OCI-LY7 (cell line): ENCODE results near the gene DTYMK. TPM values are rescaled to one million over a fixed set of nuclear protein-coding genes. Genes with fewer than 3 reads are reported as not detected.

Source experiments
- BruUV-seq: library from RNA; stranded (reverse); fragments of 400-500 nt; replicated peaks from 2 replicates; lab custom pipeline; 2021; lab: Mats Ljungman, UMichigan
- CTCF ChIA-PET: fragments of 300-600 bp; sonication (Branson Sonifier 250); formaldehyde crosslinking; loops from one replicate; lab custom pipeline; 2022; ENCODE audit warnings: antibody characterized with exemption; ENCODE audit not compliant: unreplicated experiment; lab: Charles Lee
- POLR2A ChIA-PET: fragments of 300-600 bp; sonication (Branson Sonifier 250); formaldehyde crosslinking; loops from one replicate; lab custom pipeline; 2022; ENCODE audit warnings: antibody characterized with exemption; lab: Charles Lee
- DNase-seq: peaks from one replicate; pipeline ENCODE4 v3.0.0-alpha.2; 2015; ENCODE audit warnings: low spot score
- H2AFZ ChIP-seq: fragments of 200-600 bp; sonication (generic), shearing (Covaris generic); 2 replicates; pipeline ENCODE4 v1.6.1; 2014; ENCODE audit warnings: mild to moderate bottlenecking, antibody characterized with exemption, low read length, moderate library complexity
- H3K27ac ChIP-seq: fragments of 200-600 bp; sonication (generic); 2 replicates; pipeline ENCODE4 v1.5.1; 2014; ENCODE audit warnings: mixed run types, low read depth, mild to moderate bottlenecking, moderate library complexity, low read length, inconsistent platforms; ENCODE audit not compliant: poor library complexity, severe bottlenecking
- H3K36me3 ChIP-seq: fragments of 200-600 bp; sonication (generic); 2 replicates; pipeline ENCODE4 v1.6.1; 2014; ENCODE audit warnings: mild to moderate bottlenecking, antibody characterized with exemption, low read length, moderate library complexity, mixed read lengths; ENCODE audit not compliant: insufficient read depth
- H3K4me1 ChIP-seq: fragments of 200-600 bp; sonication (generic); 2 replicates; pipeline ENCODE4 v1.5.1; 2014; ENCODE audit warnings: mild to moderate bottlenecking, low read length; ENCODE audit not compliant: insufficient read depth, poor library complexity, severe bottlenecking
- H3K4me2 ChIP-seq: fragments of 200-600 bp; sonication (generic); 2 replicates; pipeline ENCODE4 v1.6.1; 2014; ENCODE audit warnings: mild to moderate bottlenecking, low read length
- H3K4me3 ChIP-seq: fragments of 200-600 bp; sonication (generic); 2 replicates; pipeline ENCODE4 v1.5.1; 2014; ENCODE audit warnings: mild to moderate bottlenecking, low read depth, low read length; ENCODE audit not compliant: poor library complexity, severe bottlenecking
- H3K79me2 ChIP-seq: fragments of 200-600 bp; sonication (generic); 2 replicates; pipeline ENCODE4 v1.6.1; 2016; ENCODE audit warnings: low read depth, mild to moderate bottlenecking, low read length, moderate library complexity, mixed read lengths; ENCODE audit not compliant: insufficient read depth
- H3K9me2 ChIP-seq: fragments of 200-600 bp; sonication (generic); 2 replicates; pipeline ENCODE4 v1.6.1; 2016; ENCODE audit warnings: mild to moderate bottlenecking, low read length, mixed read lengths; ENCODE audit not compliant: insufficient read depth
- H3K9me3 ChIP-seq: fragments of 200-600 bp; sonication (generic); 2 replicates; pipeline ENCODE4 v1.6.1; 2014; ENCODE audit warnings: mild to moderate bottlenecking, mixed run types, low read length, mixed read lengths
- H4K20me1 ChIP-seq: fragments of 200-600 bp; sonication (generic); 2 replicates; pipeline ENCODE4 v1.6.1; 2014; ENCODE audit warnings: mild to moderate bottlenecking, antibody characterized with exemption, low read length, moderate library complexity, mixed read lengths; ENCODE audit not compliant: insufficient read depth
- EZH2phosphoT487 ChIP-seq: fragments of 200-600 bp; sonication (generic); IDR thresholded peaks from 2 replicates; pipeline ENCODE4 v1.6.1; 2018; ENCODE audit warnings: low read depth, borderline replicate concordance, mild to moderate bottlenecking, mixed run types, antibody characterized with exemption, low read length, moderate library complexity, mixed read lengths
- intact Hi-C: fragments of 100-400 bp; cut with micrococcal nuclease; formaldehyde crosslinking; loops from one replicate; pipeline ENCODE4 v1.10.0; 2022; ENCODE audit not compliant: unreplicated experiment
- total RNA-seq, 2 experiments: library from RNA; depleted of rRNA in 1 of 2; stranded (reverse); fragments of >200 nt in 1 of 2; shearing (Covaris generic) in 1 of 2; gene quantifications; 2 replicates each; pipeline ENCODE4 v1.2.3, GENCODE V29; 2014 to 2022
- TF ChIP-seq, protein P1 (sequence below): fragments of 200-600 bp; sonication (generic); conservative IDR thresholded peaks from 2 replicates; pipeline ENCODE4 v1.5.1; 2014; ENCODE audit warnings: mild to moderate bottlenecking, antibody characterized with exemption, low read length, moderate library complexity, mixed read lengths

The DTYMK gene
- total RNA-seq, 2 experiments from 2014 or later: 118 to 129 TPM

DNA sequence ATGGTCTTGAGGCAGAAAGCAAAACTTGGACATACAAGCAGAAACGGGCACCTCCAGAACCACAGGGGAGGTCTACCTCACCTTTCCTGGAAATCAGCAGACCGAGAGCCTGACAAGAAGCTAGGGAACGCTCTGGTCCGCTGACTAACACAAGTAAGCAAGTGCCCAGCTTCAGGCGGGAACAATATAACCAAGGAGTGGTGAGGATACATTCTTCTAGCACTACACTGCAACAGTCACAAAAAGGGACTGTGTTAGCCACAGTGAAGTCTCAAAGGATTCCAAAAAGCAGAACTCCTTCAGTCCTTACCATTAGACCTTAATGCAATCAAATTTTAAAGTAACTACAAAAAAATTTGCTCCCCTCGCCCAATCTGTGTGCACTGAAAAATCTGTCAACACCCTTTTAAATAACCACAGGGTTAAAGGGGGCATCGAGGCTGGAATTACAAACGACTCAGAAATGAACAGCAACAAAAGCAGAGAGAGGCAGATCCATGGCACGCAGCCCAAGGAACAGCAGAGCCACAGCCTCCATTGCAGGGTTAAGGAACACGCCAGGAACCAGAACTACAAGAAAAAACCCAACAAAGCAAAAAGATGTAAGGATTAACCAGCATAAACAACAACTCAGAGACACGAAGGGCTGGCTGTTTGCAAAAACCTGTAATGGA is 56.7 kb downstream of the DTYMK start:
- H3K27ac ChIP-seq: no peak overlapping the region
- CTCF ChIA-PET: no interaction called here
- no peaks in the 10 kb centered on the region for H4K20me1 ChIP-seq
- no peak for DNase-seq
- H3K36me3 ChIP-seq: peaks cover 77% of the 10 kb centered on the region
- POLR2A ChIA-PET: interaction anchor here (1.8 kb wide), 1 partner anchor 12 kb away, joined by 11 read pairs; no protein-coding TSS in a partner anchor
- BruUV-seq: no TSS peak
- no peaks in the 10 kb centered on the region for H3K9me2 ChIP-seq
- peaks cover under 1% of the 10 kb centered on the region for H3K4me1 ChIP-seq
- no peak overlapping the region for H2AFZ ChIP-seq
- intact Hi-C loops: loop anchor here (10.0 kb wide), 1 partner anchor 275 kb away; the partner anchor contains the start of gene FARP2
- TF ChIP-seq, protein P1, sequence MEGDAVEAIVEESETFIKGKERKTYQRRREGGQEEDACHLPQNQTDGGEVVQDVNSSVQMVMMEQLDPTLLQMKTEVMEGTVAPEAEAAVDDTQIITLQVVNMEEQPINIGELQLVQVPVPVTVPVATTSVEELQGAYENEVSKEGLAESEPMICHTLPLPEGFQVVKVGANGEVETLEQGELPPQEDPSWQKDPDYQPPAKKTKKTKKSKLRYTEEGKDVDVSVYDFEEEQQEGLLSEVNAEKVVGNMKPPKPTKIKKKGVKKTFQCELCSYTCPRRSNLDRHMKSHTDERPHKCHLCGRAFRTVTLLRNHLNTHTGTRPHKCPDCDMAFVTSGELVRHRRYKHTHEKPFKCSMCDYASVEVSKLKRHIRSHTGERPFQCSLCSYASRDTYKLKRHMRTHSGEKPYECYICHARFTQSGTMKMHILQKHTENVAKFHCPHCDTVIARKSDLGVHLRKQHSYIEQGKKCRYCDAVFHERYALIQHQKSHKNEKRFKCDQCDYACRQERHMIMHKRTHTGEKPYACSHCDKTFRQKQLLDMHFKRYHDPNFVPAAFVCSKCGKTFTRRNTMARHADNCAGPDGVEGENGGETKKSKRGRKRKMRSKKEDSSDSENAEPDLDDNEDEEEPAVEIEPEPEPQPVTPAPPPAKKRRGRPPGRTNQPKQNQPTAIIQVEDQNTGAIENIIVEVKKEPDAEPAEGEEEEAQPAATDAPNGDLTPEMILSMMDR: no peak
- no peak for TF ChIP-seq EZH2phosphoT487
- no peak overlapping the region for H3K4me3 ChIP-seq
- peaks cover 46% of the 10 kb centered on the region for H3K79me2 ChIP-seq
- no peaks in the 10 kb centered on the region for H3K9me3 ChIP-seq
- H3K4me2 ChIP-seq: no peak overlapping the region

GRCh38 chr2:241627675-241628074 is 58.9 kb downstream of the DTYMK start:
- TF ChIP-seq, protein P1: no peak
- TF ChIP-seq EZH2phosphoT487: no peak
- Histone ChIP-seq H3K9me3 (no peaks in the 10 kb centered on the region), H4K20me1 (no peaks in the 10 kb centered on the region), H2AFZ (no peak overlapping the region), H3K4me1 (no peaks in the 10 kb centered on the region), H3K4me2 (no peak overlapping the region), H3K4me3 (no peak overlapping the region), H3K9me2 (no peaks in the 10 kb centered on the region), H3K27ac (no peak overlapping the region), H3K36me3 (peaks cover 73% of the 10 kb centered on the region), H3K79me2 (peaks cover 47% of the 10 kb centered on the region; the same call in 1 of the 2 replicates)
- no peak for DNase-seq
- ChIA-PET POLR2A (no interaction called here), CTCF (no interaction called here)
- intact Hi-C loops: no loop called here
- no TSS peak for BruUV-seq

Other genes starting within 250 kb of the DTYMK start
- gene STK25, start 178.2 kb downstream of the DTYMK start, total RNA-seq (2014; rRNA removed; shearing (Covaris generic)): 167 and 201 TPM in 2 replicates
- gene STK25, start 178.2 kb downstream of the DTYMK start, total RNA-seq (2022): 120 and 135 TPM in 2 replicates
- gene BOK, start 128.1 kb downstream of the DTYMK start, total RNA-seq (2014; rRNA removed; shearing (Covaris generic)): not detected in 2 replicates
- not detected in 2 replicates for gene BOK, start 128.1 kb downstream of the DTYMK start, total RNA-seq (2022)
- gene THAP4, start 49.7 kb downstream of the DTYMK start, total RNA-seq (2014; rRNA removed; shearing (Covaris generic)): 55.4 and 65.6 TPM in 2 replicates
- gene THAP4, start 49.7 kb downstream of the DTYMK start, total RNA-seq (2022): 55.6 and 61.6 TPM in 2 replicates
- gene ATG4B, start 49.1 kb downstream of the DTYMK start, total RNA-seq (2014; rRNA removed; shearing (Covaris generic)): 72.4 and 78.0 TPM in 2 replicates
- gene ATG4B, start 49.1 kb downstream of the DTYMK start, total RNA-seq (2022): 133 and 152 TPM in 2 replicates
- gene ING5, start 15.2 kb upstream of the DTYMK start, total RNA-seq (2014; rRNA removed; shearing (Covaris generic)): 73.7 and 90.9 TPM in 2 replicates
- gene ING5, start 15.2 kb upstream of the DTYMK start, total RNA-seq (2022): 65.4 and 69.1 TPM in 2 replicates
- 19.4 and 23.2 TPM in 2 replicates for gene D2HGDH, start 47.8 kb upstream of the DTYMK start, total RNA-seq (2014; rRNA removed; shearing (Covaris generic))
- gene D2HGDH, start 47.8 kb upstream of the DTYMK start, total RNA-seq (2022): 54.7 and 68.1 TPM in 2 replicates
- not detected in 2 replicates for gene GAL3ST2, start 90.0 kb upstream of the DTYMK start, total RNA-seq (2014; rRNA removed; shearing (Covaris generic))
- 1.1 TPM in 2 replicates for gene GAL3ST2, start 90.0 kb upstream of the DTYMK start, total RNA-seq (2022)
- not detected in 2 replicates for gene NEU4, start 122.4 kb upstream of the DTYMK start, total RNA-seq (2014; rRNA removed; shearing (Covaris generic))
- 0.50 and 0.84 TPM in 2 replicates for gene NEU4, start 122.4 kb upstream of the DTYMK start, total RNA-seq (2022)
- not detected in 2 replicates for gene PDCD1, start 172.1 kb upstream of the DTYMK start, total RNA-seq (2014; rRNA removed; shearing (Covaris generic))
- not detected in 2 replicates for gene PDCD1, start 172.1 kb upstream of the DTYMK start, total RNA-seq (2022)
- gene RTP5, start 182.9 kb upstream of the DTYMK start, total RNA-seq (2014; rRNA removed; shearing (Covaris generic)): not detected in 2 replicates
- not detected in 2 replicates for gene RTP5, start 182.9 kb upstream of the DTYMK start, total RNA-seq (2022)